T1000 (cell line): ENCODE data around the gene TOB1.

Source experiments
- DNase-seq: peaks from one replicate; lab custom pipeline; 2025; ENCODE audit warnings: mixed read lengths; lab: John Stamatoyannopoulos, UW

The TOB1 gene

DNA sequence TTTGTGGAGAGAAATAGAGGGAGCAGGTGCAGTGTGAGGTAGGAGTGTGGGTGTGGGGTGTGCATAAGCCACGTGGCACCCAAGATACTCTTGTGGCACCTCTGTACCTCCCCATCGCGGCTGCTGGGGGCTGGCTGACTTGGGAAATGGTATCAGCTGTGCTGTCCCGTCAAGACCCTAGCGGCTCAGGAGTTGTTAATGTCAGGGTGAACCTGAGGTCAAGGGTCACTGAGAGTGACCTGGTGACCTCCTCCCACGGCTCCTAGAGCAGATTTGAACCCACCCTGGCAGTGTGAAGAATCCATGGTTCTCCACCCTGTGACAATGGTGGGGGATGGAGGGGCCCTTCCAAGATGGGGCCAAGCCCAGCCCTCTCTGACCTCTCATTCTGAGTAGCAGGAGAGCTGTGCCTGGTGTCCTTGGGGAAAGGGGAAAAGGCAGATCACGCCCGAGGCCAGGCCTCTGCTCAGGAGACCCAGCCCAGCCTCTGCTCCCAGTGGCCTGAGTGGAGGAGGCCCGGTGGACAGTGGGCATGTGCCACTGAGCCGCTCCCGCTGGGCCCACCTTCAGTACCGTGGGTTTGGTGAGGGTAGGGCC is 33.8 kb downstream of the TOB1 start:
- DNase-seq: no peak

DNA sequence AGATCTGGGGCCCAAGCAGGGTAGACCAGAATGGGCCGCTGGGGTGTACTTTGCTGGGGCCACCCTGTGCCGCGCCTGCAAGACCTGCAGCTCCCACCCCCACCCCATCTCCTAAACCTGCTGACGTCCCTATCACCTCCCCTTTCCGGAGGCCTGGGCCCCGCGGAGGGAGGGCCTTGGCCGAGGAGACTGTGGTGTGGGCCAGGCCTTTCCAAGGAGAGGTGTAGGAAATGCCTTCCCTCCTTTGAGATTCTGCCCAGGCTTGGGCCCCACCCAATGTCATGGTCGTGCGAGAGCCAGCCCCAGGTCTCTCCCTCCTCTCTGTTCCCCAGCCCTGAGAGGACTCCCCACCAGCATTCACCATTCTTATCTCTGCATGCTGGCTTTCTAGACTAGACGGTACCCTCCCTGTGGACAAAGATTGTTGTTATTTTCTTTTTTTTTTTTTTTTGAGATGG is 34.7 kb downstream of the TOB1 start:
- DNase-seq: no peak

GRCh38 chr17:50830994-50831393 is 35.2 kb downstream of the TOB1 start:
- DNase-seq: no peak

DNA sequence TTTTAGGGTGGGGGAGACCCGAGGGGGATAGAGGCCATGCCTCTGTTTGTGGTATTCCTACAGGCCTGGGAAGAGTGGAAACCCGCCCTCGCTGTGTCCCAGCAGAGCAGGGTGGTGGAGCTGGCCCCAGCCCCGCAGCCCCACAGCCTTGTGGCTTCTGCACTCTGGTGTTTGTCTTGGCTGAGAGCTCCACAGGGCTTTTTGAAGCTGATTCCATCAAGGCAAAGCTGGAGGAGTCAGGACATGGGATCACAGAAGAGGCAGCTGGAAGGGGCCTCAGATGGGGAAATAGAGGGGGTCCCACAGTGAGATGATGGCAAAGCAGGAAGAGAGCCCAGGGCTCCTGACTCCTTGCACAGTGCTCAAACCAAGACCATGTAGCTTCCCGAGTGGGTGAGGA is 35.8 kb downstream of the TOB1 start:
- DNase-seq: no peak

- DNase-seq: no peak
These were observed 36.8 kb downstream of the TOB1 start for GRCh38 chr17:50829332-50829731.

DNA sequence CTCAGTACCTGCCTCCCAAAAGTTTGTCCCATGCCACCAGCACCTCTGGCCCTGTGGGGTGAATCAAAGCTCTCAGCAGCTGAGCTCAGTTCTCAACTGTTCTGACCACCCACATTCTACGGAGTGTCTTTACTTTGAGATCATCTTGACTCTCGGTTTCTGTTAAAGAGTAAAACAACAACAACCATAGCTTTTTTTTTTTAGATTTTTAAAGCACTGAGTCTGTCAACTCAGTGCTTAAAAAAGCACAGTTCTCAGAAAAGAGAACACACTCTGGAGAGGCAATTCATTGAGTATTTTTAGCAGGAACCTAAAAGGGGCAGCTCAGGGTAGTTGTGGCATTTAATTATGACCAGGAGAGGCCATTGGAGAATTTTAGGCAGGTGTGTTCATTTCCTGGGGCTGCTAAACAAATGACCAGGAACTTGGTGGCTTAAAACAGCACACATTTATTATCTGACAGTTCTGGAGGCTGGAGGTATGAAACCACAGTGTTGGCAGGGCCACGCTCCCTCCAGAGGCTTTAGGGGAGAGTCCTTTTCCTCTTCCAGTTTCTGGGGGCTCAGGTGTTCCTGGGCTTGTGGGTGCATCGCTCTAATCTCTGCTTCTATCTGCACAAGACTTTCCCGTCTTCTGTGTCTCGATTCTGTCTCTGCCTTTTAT is 37.5 kb downstream of the TOB1 start:
- no peak for DNase-seq

- no peak for DNase-seq
These were observed 41.0 kb downstream of the TOB1 start for GRCh38 chr17:50825188-50825587.

GRCh38 chr17:50824429-50824828 is 41.7 kb downstream of the TOB1 start:
- no peak for DNase-seq

GRCh38 chr17:50822550-50822949 is 43.6 kb downstream of the TOB1 start:
- no peak for DNase-seq

- no peak for DNase-seq
These were observed 45.5 kb downstream of the TOB1 start for GRCh38 chr17:50820651-50821050.

DNA sequence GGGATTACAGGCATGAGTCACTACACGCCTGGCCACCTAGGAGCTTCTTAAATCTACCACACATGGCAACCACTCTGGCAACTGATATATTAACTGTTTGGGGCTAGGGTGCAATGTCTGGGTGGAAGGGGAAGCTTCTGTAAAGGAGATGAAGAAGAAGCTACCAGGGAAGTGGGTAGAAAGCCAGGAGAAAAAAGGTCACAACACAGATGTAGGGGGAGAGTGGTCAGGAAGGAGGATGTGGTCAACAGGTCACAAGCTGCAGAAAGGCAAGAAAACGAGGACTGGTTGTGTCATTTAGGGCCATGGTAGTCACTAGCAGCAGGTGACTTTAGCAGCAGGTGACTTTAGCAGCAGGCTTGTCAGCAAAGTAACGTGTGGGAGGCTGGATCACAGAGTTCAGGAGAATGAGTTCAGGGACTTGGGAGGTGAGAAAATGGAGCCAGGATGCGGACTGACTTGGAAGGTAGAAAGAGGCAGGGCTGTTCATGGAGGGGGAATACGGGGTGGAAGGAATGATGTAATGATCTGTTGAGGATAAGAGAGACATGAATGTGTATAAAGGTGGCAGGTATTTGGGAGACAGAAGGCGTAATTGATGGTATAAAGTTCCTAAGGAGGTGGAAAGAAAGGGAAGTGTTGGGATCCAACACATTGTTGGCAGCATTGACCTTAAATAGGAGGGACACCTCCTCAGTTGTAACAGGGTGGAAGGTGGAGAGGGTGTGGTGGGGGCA is 47.1 kb downstream of the TOB1 start:
- no peak for DNase-seq

- DNase-seq: no peak
These were observed 47.9 kb downstream of the TOB1 start for GRCh38 chr17:50818261-50818660.

GRCh38 chr17:50817838-50818237 is 48.3 kb downstream of the TOB1 start:
- no peak for DNase-seq

- no peak for DNase-seq
These were observed 49.1 kb downstream of the TOB1 start for GRCh38 chr17:50816771-50817751.

GRCh38 chr17:50816271-50816670 is 49.9 kb downstream of the TOB1 start:
- no peak for DNase-seq

DNA sequence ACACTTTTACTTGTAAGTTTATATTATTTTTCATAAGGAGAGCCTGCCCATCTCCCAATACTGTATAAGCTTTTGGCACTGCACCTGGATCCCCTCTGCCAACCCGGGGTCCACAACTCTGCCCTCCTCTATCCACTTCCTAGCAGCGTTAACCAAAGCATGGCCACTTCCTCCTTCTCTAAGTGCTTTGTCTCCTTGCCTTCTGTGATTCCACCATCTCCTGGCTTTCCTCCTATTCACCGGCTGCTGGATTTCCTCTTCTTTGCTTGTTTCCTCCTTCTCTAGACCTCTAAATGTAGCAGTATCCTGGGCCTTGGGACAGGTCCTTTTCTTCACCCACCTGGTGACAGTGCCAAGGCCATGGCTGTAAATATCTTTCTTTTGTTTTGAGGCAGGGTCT is 50.8 kb downstream of the TOB1 start:
- no peak for DNase-seq

GRCh38 chr17:50813583-50813982 is 52.6 kb downstream of the TOB1 start:
- no peak for DNase-seq
